ENCODE results near the gene SAV1. TPM values are rescaled to one million over a fixed set of nuclear protein-coding genes. Genes with fewer than 3 reads are reported as not detected.

Gene SAV1
- total and polyA plus RNA-seq, 10 of the 15 experiments (the other 5 are each of a cell fraction or from before 2014, with no cell fraction given) = 10.1 to 29.1 (median 20.4) TPM

- H4K20me1 ChIP-seq (ENCODE audit: control insufficient read depth, insufficient read depth) = no peaks in the 10 kb centered on the region
- no peaks in the 10 kb centered on the region for H3K27me3 ChIP-seq (replicated peaks in 1 of 2; ENCODE audit: control insufficient read depth in 2 of 2, insufficient read depth in 2 of 2, low read length in 1 of 2)
- ChIA-PET SMC1A (ENCODE audit: uncharacterized antibody, unreplicated experiment) (interaction anchor here (0.9 to 2.3 kb wide), 5 partner anchors 8 to 160 kb away, joined by 3 to 11 read pairs (median 5); no protein-coding TSS in a partner anchor), RAD21 (ENCODE audit: unreplicated experiment) (interaction anchor here (1.0 to 1.8 kb wide), 2 partner anchors 9 to 129 kb away, joined by 3 to 4 read pairs; no protein-coding TSS in a partner anchor), POLR2A (interaction anchor here (0.7 kb wide), 2 partner anchors 11 to 19 kb away, joined by 3 to 4 read pairs; no protein-coding TSS in a partner anchor), CTCF (interaction anchor here (0.9 to 2.2 kb wide), 4 partner anchors 10 to 121 kb away, joined by 4 to 8 read pairs (median 4); no protein-coding TSS in a partner anchor)
- H3K9me3 ChIP-seq (replicated peaks; ENCODE audit: control insufficient read depth, insufficient read depth, low read length) = no peaks in the 10 kb centered on the region; the same call in 2 of the 3 replicates
- no peak overlapping the region for H3K4me3 ChIP-seq
- H3K9ac ChIP-seq (ENCODE audit: control insufficient read depth, insufficient read depth, low read length) = no peak overlapping the region
- BruUV-seq (replicated peaks) = no TSS peak
- ATAC-seq = no peak
- H3K4me1 ChIP-seq (ENCODE audit: control insufficient read depth, insufficient read depth, low read length) = no peaks in the 10 kb centered on the region
- 0 out of 4 replicates have a peak, but pooled peaks cover 0 to 2% of the 10 kb centered on the region in 2 experiments for H3K36me3 ChIP-seq (ENCODE audit: control insufficient read depth in 2 of 2, insufficient read depth in 2 of 2, low read length in 1 of 2)
- FAIRE-seq = no peak
- no peak for TF ChIP-seq IRF4 (IDR thresholded peaks at IDR 0.05; ENCODE audit: low read depth, low read length)
- TF ChIP-seq POU2F2 (IDR thresholded peaks at IDR 0.05; ENCODE audit: borderline replicate concordance, low read depth, low read length) = no peak
- TF ChIP-seq SREBF1 (IDR thresholded peaks at IDR 0.05; ENCODE audit: low read length) = no peak
- no peak for TF ChIP-seq SMC3 (IDR thresholded peaks at IDR 0.05; ENCODE audit: borderline replicate concordance, low read length)
- TF ChIP-seq ZBTB4 (CRISPR knock-in tag; IDR thresholded peaks at IDR 0.05) = no peak
- no peak for TF ChIP-seq HDGF (IDR thresholded peaks at IDR 0.05)
- no peak for TF ChIP-seq BMI1 (IDR thresholded peaks at IDR 0.05; ENCODE audit: borderline replicate concordance)
- TF ChIP-seq RELA (IDR thresholded peaks at IDR 0.05; ENCODE audit: borderline replicate concordance, partially characterized antibody) = no peak
- no peak for TF ChIP-seq SRF (IDR thresholded peaks at IDR 0.05; ENCODE audit: low read depth in 2 of 2, low read length in 2 of 2)
- no peak for TF ChIP-seq RAD21 (IDR thresholded peaks at IDR 0.05; ENCODE audit: insufficient read depth, low read depth, low read length)
- TF ChIP-seq RB1 (IDR thresholded peaks at IDR 0.05; ENCODE audit: borderline replicate concordance) = no peak
- no peak for TF ChIP-seq USF2 (IDR thresholded peaks at IDR 0.05; ENCODE audit: borderline replicate concordance, low read depth, low read length)
- TF ChIP-seq ATF3 (IDR thresholded peaks at IDR 0.05; ENCODE audit: borderline replicate concordance, extremely low read depth, low read depth, low read length) = no peak
- no peak for TF ChIP-seq RCOR1 (conservative IDR thresholded peaks at IDR 0.05; ENCODE audit: low read depth, low read length)
- no peak for TF ChIP-seq BCLAF1 (IDR thresholded peaks at IDR 0.05)
- TF ChIP-seq PAX5 (IDR thresholded peaks at IDR 0.05; ENCODE audit: borderline replicate concordance, low read depth, low read length) = no peak
- TF ChIP-seq NR2C1 (IDR thresholded peaks at IDR 0.05) = no peak
- H3K79me2 ChIP-seq (ENCODE audit: control insufficient read depth, insufficient read depth, low read length) = peaks cover 24% of the 10 kb centered on the region
- H3K4me2 ChIP-seq (ENCODE audit: control insufficient read depth, insufficient read depth) = no peak overlapping the region
- DNase-seq (ENCODE audit: low read depth, low spot score) = no peak
- 100% methylated on average over 5 of the region's 6 CpGs for WGBS (ENCODE audit: insufficient coverage, insufficient replicate concordance, low lambda C conversion rate, missing lambda C conversion rate)
- no peak overlapping the region for H3K27ac ChIP-seq (ENCODE audit: control insufficient read depth, insufficient read depth)
- intact Hi-C loops (cut with micrococcal nuclease; ENCODE audit: unreplicated experiment) (no loop called here), in situ Hi-C loops (cut with MboI) (no loop called here)
- no peak overlapping the region for H2AFZ ChIP-seq (ENCODE audit: control insufficient read depth, low read depth, low read length)
Measured at GRCh38 chr14:50656776-50657175, 11.3 kb downstream of the SAV1 start.

All from GM12878 (cell line).